Measurements from ENCODE around the gene TGFBR2. TPM values are rescaled to one million over a fixed set of nuclear protein-coding genes. Genes with fewer than 3 reads are reported as not detected.

Gene TGFBR2
- total and polyA plus RNA-seq, 2 of the 13 experiments (the other 11 are each of a cell fraction or from before 2014, with no cell fraction given): 82.2 to 187 TPM

DNA sequence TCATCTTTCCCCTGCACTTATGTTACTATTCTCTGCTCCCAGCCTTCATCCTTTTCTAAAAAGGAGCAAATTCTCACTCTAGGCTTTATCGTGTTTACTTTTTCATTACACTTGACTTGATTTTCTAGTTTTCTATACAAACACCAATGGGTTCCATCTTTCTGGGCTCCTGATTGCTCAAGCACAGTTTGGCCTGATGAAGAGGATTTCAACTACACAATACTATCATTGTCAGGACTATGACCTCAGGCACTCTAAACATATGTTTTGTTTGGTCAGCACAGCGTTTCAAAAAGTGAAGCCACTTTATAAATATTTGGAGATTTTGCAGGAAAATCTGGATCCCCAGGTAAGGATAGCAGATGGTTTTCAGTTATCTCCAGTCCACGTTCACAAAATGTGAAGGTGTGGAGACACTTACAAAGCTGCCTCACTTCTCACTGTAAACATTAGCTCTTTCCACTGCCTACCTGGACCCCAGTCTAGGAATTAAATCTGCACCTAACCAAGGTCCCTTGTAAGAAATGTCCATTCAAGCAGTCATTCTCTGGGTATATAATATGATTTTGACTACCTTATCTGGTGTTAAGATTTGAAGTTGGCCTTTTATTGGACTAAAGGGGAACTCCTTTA, 86.2 kb downstream of the TGFBR2 start (continued):
- TF ChIP-seq, protein P1, sequence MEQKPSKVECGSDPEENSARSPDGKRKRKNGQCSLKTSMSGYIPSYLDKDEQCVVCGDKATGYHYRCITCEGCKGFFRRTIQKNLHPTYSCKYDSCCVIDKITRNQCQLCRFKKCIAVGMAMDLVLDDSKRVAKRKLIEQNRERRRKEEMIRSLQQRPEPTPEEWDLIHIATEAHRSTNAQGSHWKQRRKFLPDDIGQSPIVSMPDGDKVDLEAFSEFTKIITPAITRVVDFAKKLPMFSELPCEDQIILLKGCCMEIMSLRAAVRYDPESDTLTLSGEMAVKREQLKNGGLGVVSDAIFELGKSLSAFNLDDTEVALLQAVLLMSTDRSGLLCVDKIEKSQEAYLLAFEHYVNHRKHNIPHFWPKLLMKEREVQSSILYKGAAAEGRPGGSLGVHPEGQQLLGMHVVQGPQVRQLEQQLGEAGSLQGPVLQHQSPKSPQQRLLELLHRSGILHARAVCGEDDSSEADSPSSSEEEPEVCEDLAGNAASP (CRISPR knock-in tag; IDR thresholded peaks at IDR 0.05; ENCODE audit: borderline replicate concordance): 0 out of 2 replicates have a peak, but pooled peaks have one; percentile 36
- no peak for TF ChIP-seq SOX6 (IDR thresholded peaks at IDR 0.05)
- peak; percentile 83 for TF ChIP-seq SOX6 (CRISPR knock-in tag; IDR thresholded peaks at IDR 0.05)
- TF ChIP-seq, protein P2, sequence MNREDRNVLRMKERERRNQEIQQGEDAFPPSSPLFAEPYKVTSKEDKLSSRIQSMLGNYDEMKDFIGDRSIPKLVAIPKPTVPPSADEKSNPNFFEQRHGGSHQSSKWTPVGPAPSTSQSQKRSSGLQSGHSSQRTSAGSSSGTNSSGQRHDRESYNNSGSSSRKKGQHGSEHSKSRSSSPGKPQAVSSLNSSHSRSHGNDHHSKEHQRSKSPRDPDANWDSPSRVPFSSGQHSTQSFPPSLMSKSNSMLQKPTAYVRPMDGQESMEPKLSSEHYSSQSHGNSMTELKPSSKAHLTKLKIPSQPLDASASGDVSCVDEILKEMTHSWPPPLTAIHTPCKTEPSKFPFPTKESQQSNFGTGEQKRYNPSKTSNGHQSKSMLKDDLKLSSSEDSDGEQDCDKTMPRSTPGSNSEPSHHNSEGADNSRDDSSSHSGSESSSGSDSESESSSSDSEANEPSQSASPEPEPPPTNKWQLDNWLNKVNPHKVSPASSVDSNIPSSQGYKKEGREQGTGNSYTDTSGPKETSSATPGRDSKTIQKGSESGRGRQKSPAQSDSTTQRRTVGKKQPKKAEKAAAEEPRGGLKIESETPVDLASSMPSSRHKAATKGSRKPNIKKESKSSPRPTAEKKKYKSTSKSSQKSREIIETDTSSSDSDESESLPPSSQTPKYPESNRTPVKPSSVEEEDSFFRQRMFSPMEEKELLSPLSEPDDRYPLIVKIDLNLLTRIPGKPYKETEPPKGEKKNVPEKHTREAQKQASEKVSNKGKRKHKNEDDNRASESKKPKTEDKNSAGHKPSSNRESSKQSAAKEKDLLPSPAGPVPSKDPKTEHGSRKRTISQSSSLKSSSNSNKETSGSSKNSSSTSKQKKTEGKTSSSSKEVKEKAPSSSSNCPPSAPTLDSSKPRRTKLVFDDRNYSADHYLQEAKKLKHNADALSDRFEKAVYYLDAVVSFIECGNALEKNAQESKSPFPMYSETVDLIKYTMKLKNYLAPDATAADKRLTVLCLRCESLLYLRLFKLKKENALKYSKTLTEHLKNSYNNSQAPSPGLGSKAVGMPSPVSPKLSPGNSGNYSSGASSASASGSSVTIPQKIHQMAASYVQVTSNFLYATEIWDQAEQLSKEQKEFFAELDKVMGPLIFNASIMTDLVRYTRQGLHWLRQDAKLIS (CRISPR knock-in tag; IDR thresholded peaks at IDR 0.05): no peak
- TF ChIP-seq YY1 (IDR thresholded peaks at IDR 0.05; ENCODE audit: insufficient read depth, insufficient replicate concordance, low read depth, low read length): peak; percentile 5
- TF ChIP-seq ZNF20 (CRISPR knock-in tag; IDR thresholded peaks at IDR 0.05): no peak
- peak; percentile 71 for TF ChIP-seq GATAD2A (CRISPR knock-in tag; IDR thresholded peaks at IDR 0.05)
- TF ChIP-seq CHD4 (IDR thresholded peaks at IDR 0.05; ENCODE audit: borderline replicate concordance, low read length): no peak
- TF ChIP-seq ZNF775 (CRISPR knock-in tag; IDR thresholded peaks at IDR 0.05; ENCODE audit: borderline replicate concordance): peak; percentile 87
- peak; percentile 55 for TF ChIP-seq BCL6 (CRISPR knock-in tag; IDR thresholded peaks at IDR 0.05)
- TF ChIP-seq, protein P3, sequence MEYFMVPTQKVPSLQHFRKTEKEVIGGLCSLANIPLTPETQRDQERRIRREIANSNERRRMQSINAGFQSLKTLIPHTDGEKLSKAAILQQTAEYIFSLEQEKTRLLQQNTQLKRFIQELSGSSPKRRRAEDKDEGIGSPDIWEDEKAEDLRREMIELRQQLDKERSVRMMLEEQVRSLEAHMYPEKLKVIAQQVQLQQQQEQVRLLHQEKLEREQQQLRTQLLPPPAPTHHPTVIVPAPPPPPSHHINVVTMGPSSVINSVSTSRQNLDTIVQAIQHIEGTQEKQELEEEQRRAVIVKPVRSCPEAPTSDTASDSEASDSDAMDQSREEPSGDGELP (IDR thresholded peaks at IDR 0.05; ENCODE audit: borderline replicate concordance, low read depth): peak; percentile 40; the same call in 1 of the 2 replicates
- no peak for TF ChIP-seq ZNF790 (CRISPR knock-in tag; IDR thresholded peaks at IDR 0.05; ENCODE audit: borderline replicate concordance)
- TF ChIP-seq CEBPB (IDR thresholded peaks at IDR 0.05; ENCODE audit: borderline replicate concordance, low read depth, low read length): peak; percentile 67
- peak; percentile 46; the same call in 1 of the 2 replicates for TF ChIP-seq NCOA2 (CRISPR knock-in tag; IDR thresholded peaks at IDR 0.05)
- TF ChIP-seq, protein P4, sequence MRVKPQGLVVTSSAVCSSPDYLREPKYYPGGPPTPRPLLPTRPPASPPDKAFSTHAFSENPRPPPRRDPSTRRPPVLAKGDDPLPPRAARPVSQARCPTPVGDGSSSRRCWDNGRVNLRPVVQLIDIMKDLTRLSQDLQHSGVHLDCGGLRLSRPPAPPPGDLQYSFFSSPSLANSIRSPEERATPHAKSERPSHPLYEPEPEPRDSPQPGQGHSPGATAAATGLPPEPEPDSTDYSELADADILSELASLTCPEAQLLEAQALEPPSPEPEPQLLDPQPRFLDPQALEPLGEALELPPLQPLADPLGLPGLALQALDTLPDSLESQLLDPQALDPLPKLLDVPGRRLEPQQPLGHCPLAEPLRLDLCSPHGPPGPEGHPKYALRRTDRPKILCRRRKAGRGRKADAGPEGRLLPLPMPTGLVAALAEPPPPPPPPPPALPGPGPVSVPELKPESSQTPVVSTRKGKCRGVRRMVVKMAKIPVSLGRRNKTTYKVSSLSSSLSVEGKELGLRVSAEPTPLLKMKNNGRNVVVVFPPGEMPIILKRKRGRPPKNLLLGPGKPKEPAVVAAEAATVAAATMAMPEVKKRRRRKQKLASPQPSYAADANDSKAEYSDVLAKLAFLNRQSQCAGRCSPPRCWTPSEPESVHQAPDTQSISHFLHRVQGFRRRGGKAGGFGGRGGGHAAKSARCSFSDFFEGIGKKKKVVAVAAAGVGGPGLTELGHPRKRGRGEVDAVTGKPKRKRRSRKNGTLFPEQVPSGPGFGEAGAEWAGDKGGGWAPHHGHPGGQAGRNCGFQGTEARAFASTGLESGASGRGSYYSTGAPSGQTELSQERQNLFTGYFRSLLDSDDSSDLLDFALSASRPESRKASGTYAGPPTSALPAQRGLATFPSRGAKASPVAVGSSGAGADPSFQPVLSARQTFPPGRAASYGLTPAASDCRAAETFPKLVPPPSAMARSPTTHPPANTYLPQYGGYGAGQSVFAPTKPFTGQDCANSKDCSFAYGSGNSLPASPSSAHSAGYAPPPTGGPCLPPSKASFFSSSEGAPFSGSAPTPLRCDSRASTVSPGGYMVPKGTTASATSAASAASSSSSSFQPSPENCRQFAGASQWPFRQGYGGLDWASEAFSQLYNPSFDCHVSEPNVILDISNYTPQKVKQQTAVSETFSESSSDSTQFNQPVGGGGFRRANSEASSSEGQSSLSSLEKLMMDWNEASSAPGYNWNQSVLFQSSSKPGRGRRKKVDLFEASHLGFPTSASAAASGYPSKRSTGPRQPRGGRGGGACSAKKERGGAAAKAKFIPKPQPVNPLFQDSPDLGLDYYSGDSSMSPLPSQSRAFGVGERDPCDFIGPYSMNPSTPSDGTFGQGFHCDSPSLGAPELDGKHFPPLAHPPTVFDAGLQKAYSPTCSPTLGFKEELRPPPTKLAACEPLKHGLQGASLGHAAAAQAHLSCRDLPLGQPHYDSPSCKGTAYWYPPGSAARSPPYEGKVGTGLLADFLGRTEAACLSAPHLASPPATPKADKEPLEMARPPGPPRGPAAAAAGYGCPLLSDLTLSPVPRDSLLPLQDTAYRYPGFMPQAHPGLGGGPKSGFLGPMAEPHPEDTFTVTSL (CRISPR knock-in tag; IDR thresholded peaks at IDR 0.05; ENCODE audit: borderline replicate concordance): peak; percentile 48; the same call in 1 of the 2 replicates
- peak; percentile 10; the same call in 1 of the 2 replicates for TF ChIP-seq ATF7 (IDR thresholded peaks at IDR 0.05)
- TF ChIP-seq ATF7 (CRISPR knock-in tag; IDR thresholded peaks at IDR 0.05): no peak

All from HepG2 (cell line).